T-cell (primary cell): ENCODE measurements around the gene ALDH5A1. TPM values are rescaled to one million over a fixed set of nuclear protein-coding genes. Genes with fewer than 3 reads are reported as not detected.

Experiments used
- ATAC-seq, 4 experiments: fragments of 200-7000 bp in 3 of 4; fragments of 150-1000 bp in 1 of 4; cut with Tn5 transposase; replicated peaks in 1 of 4; 1 replicate in 3 of 4; 2 replicates in 1 of 4; pipeline ENCODE4 v1.10.0; 2021; ENCODE audit warnings: moderate library complexity in 3 of 4, mild to moderate bottlenecking in 2 of 4, moderate number of reproducible peaks in 1 of 4
- CTCF ChIA-PET, 2 donors: fragments of 300-600 bp; sonication (Branson Sonifier 250); formaldehyde crosslinking; loops; one replicate each; lab custom pipeline; 2022; ENCODE audit warnings: antibody characterized with exemption in 2 of 2; lab: Charles Lee
- POLR2A ChIA-PET, 2 donors: fragments of 300-600 bp; sonication (Branson Sonifier 250); formaldehyde crosslinking; loops; one replicate each; lab custom pipeline; 2022; ENCODE audit warnings: antibody characterized with exemption in 2 of 2; lab: Charles Lee
- DNase-seq, 35 experiments: peaks; one replicate each; pipeline versions ENCODE4 v3.0.0 to v3.0.0-alpha.2; 2013 to 2023
- H3K27ac ChIP-seq: one replicate; pipeline ENCODE4 v1.5.1; 2013; ENCODE audit warnings: low read length
- H3K27me3 ChIP-seq, 2 experiments: replicated peaks in 1 of 2; 1 replicate in 1 of 2; 2 replicates in 1 of 2; pipeline versions ENCODE4 v1.6.1 to v1.7.0; 2013; ENCODE audit warnings: low read length in 1 of 2, mixed read lengths in 1 of 2; ENCODE audit not compliant: control insufficient read depth in 2 of 2, insufficient read depth in 2 of 2; ENCODE audit errors: extremely low read depth in 1 of 2
- H3K36me3 ChIP-seq, 2 donors: 1 replicate in 1 of 2; 2 replicates in 1 of 2; pipeline versions ENCODE4 v1.6.1 to v1.7.0; 2013; ENCODE audit warnings: low read length in 1 of 2; ENCODE audit not compliant: control insufficient read depth in 2 of 2, insufficient read depth in 1 of 2; ENCODE audit errors: extremely low read depth in 1 of 2
- H3K4me1 ChIP-seq, 2 experiments: 1 replicate in 1 of 2; 2 replicates in 1 of 2; pipeline versions ENCODE4 v1.6.1 to v1.7.0; 2013; ENCODE audit warnings: low read length in 2 of 2, mixed read lengths in 1 of 2; ENCODE audit not compliant: insufficient read depth in 2 of 2, control insufficient read depth in 1 of 2; ENCODE audit errors: extremely low read depth in 1 of 2
- H3K4me3 ChIP-seq, 2 donors: 1 replicate in 1 of 2; 2 replicates in 1 of 2; pipeline versions ENCODE4 v1.5.1 to v1.7.0; 2013; ENCODE audit warnings: mild to moderate bottlenecking in 2 of 2, low read length in 1 of 2, moderate library complexity in 1 of 2; ENCODE audit not compliant: control insufficient read depth in 1 of 2; ENCODE audit errors: extremely low read depth in 1 of 2
- H3K9me3 ChIP-seq: 2 replicates; pipeline ENCODE4 v1.7.0; 2013
- H3K27ac Mint-ChIP-seq, 2 donors: one replicate each; pipeline ENCODE4 v1.8.0; 2020 to 2021; ENCODE audit warnings: mild to moderate bottlenecking in 2 of 2, mixed read lengths in 2 of 2
- H3K27me3 Mint-ChIP-seq, 2 donors: one replicate each; pipeline ENCODE4 v1.8.0; 2021 to 2022; ENCODE audit warnings: mixed read lengths in 2 of 2
- H3K36me3 Mint-ChIP-seq: one replicate; pipeline ENCODE4 v1.8.0; 2021; ENCODE audit warnings: mixed read lengths
- H3K4me1 Mint-ChIP-seq, 3 donors: one replicate each; pipeline ENCODE4 v1.8.0; 2020 to 2022; ENCODE audit warnings: mixed read lengths in 3 of 3, mild to moderate bottlenecking in 1 of 3
- H3K4me3 Mint-ChIP-seq, 3 donors: one replicate each; pipeline ENCODE4 v1.8.0; 2020 to 2022; ENCODE audit warnings: mild to moderate bottlenecking in 3 of 3, mixed read lengths in 3 of 3, moderate library complexity in 3 of 3
- H3K9me3 Mint-ChIP-seq, 3 donors: one replicate each; pipeline ENCODE4 v1.8.0; 2020 to 2022; ENCODE audit warnings: mixed read lengths in 3 of 3
- WGBS: methylation state at CpG from one replicate; pipeline ENCODE4 v1.1.5; 2013; ENCODE audit warnings: missing lambda C conversion rate; ENCODE audit not compliant: insufficient coverage; 5-methylcytosine and 5-hydroxymethylcytosine counted together
- total RNA-seq, 35 experiments: library from RNA in 6 of 35; stranded (reverse) in 6 of 35; fragments of 120-200 nt in 1 of 35; gene quantifications; one replicate each; pipeline versions ENCODE4 v1.2.1 to v1.2.4 and lab custom pipeline; 2013 to 2026

Gene ALDH5A1
- total RNA-seq, result 10 to 100 TPM in 4 of 5 donors, 1 to 10 TPM in 1; 4.8 to 15.2 (median 11.7) TPM
- total RNA-seq (2013), result 11.4 TPM
- total RNA-seq (lab: John Stamatoyannopoulos, UW), result 4.0 to 50.2 (median 16.6) reads per million in 29 experiments

GRCh38 chr6:24494821-24495795 lies at the start of gene ALDH5A1:
Gene ALDH5A1 (plus strand): TSS chr6:24494969. CDS start chr6:24494997, 28 bp downstream.
- Mint-ChIP-seq H3K36me3 (peaks cover 16% of the 10 kb centered on the region), H3K27ac (peak within 1 kb of the TSS; percentile 86 to 92), H3K9me3 (peaks cover 0 to 10% (median 2%) of the 10 kb centered on the region in 3 donors), H3K27me3 (no peaks in the 10 kb centered on the region), H3K4me3 (peak within 1 kb of the TSS; percentile 81 to 89 (median 84)), H3K4me1 (peaks cover 28 to 46% (median 29%) of the 10 kb centered on the region in 3 donors)
- DNase-seq (peak; percentile 53 to 87 (median 76)), ATAC-seq (peak; percentile 81 to 87 (median 84))
- WGBS, result under 1% methylated on average over 93 of the region's 93 CpGs
- peaks cover 10 to 12% of the 10 kb centered on the region in 2 experiments for H3K4me1 ChIP-seq
- H3K27ac ChIP-seq, result peak within 1 kb of the TSS; percentile 31
- no peaks in the 10 kb centered on the region for H3K9me3 ChIP-seq
- no peaks in the 10 kb centered on the region for H3K36me3 ChIP-seq
- ChIA-PET CTCF (interaction anchor here (0.6 to 1.5 kb wide), 5 partner anchors 18 to 750 kb away, joined by 3 to 6 read pairs (median 3); no protein-coding TSS in a partner anchor), POLR2A (no interaction called here)
- peak within 1 kb of the TSS; percentile 74 to 91 for H3K4me3 ChIP-seq
- H3K27me3 ChIP-seq, result no peaks in the 10 kb centered on the region

- ChIA-PET CTCF (no interaction called here), POLR2A (no interaction called here)
- Mint-ChIP-seq H3K4me1 (no peaks in the 10 kb centered on the region), H3K9me3 (no peaks in the 10 kb centered on the region), H3K27ac (no peak overlapping the region), H3K4me3 (no peak overlapping the region), H3K36me3 (no peaks in the 10 kb centered on the region), H3K27me3 (no peaks in the 10 kb centered on the region)
- no peak overlapping the region for H3K27ac ChIP-seq
- no CpG with 5 or more reads among the region's 4 CpGs for WGBS
- H3K4me1 ChIP-seq, result no peaks in the 10 kb centered on the region
- DNase-seq (no peak), ATAC-seq (no peak)
- H3K36me3 ChIP-seq, result no peaks in the 10 kb centered on the region
- peaks cover 0 to 3% of the 10 kb centered on the region in 2 experiments for H3K27me3 ChIP-seq
- no peaks in the 10 kb centered on the region for H3K9me3 ChIP-seq
- no peak overlapping the region for H3K4me3 ChIP-seq
Observed at GRCh38 chr6:24445704-24446103, 49.1 kb upstream of the ALDH5A1 start.

GRCh38 chr6:24446670-24447069 lies 48.1 kb upstream of the ALDH5A1 start:
- DNase-seq, result no peak
- Mint-ChIP-seq H3K4me3 (no peak overlapping the region), H3K9me3 (no peaks in the 10 kb centered on the region), H3K36me3 (no peaks in the 10 kb centered on the region), H3K27ac (no peak overlapping the region), H3K27me3 (no peaks in the 10 kb centered on the region), H3K4me1 (no peaks in the 10 kb centered on the region)
- Histone ChIP-seq H3K36me3 (no peaks in the 10 kb centered on the region), H3K27me3 (peaks cover 0 to 3% of the 10 kb centered on the region in 2 experiments), H3K27ac (no peak overlapping the region), H3K4me1 (no peaks in the 10 kb centered on the region), H3K9me3 (no peaks in the 10 kb centered on the region), H3K4me3 (no peak overlapping the region)
- no peak for ATAC-seq
- ChIA-PET CTCF (interaction anchor here in 1 of 2 donors (0.7 kb wide), 1 partner anchor 1098 kb away, joined by 4 read pairs; no protein-coding TSS in a partner anchor), POLR2A (no interaction called here)
- WGBS, result 90% methylated on average over 2 of the region's 7 CpGs

GRCh38 chr6:24448396-24448795 lies 46.4 kb upstream of the ALDH5A1 start:
- H3K27ac ChIP-seq, result no peak overlapping the region
- H3K9me3 ChIP-seq, result no peaks in the 10 kb centered on the region
- no peaks in the 10 kb centered on the region for H3K36me3 Mint-ChIP-seq
- no peaks in the 10 kb centered on the region for H3K4me1 Mint-ChIP-seq
- WGBS, result 82% methylated on average over 1 of the region's 4 CpGs
- H3K4me3 Mint-ChIP-seq, result no peak overlapping the region
- no peaks in the 10 kb centered on the region for H3K4me1 ChIP-seq
- ChIA-PET POLR2A (no interaction called here), CTCF (no interaction called here)
- ATAC-seq, result no peak
- no peaks in the 10 kb centered on the region for H3K9me3 Mint-ChIP-seq
- H3K27me3 ChIP-seq, result peaks cover 0 to 3% of the 10 kb centered on the region in 2 experiments
- H3K36me3 ChIP-seq, result no peaks in the 10 kb centered on the region
- no peak overlapping the region for H3K4me3 ChIP-seq
- H3K27me3 Mint-ChIP-seq, result no peaks in the 10 kb centered on the region
- H3K27ac Mint-ChIP-seq, result no peak overlapping the region
- DNase-seq, result no peak

- H3K4me1 Mint-ChIP-seq, result no peaks in the 10 kb centered on the region
Observed at GRCh38 chr6:24448828-24449525, 45.8 kb upstream of the ALDH5A1 start.

More at GRCh38 chr6:24448828-24449525, 45.8 kb upstream of the ALDH5A1 start:
- Mint-ChIP-seq H3K4me3 (no peak overlapping the region), H3K27ac (no peak overlapping the region), H3K27me3 (no peaks in the 10 kb centered on the region), H3K9me3 (no peaks in the 10 kb centered on the region), H3K36me3 (no peaks in the 10 kb centered on the region)
- H3K9me3 ChIP-seq, result no peaks in the 10 kb centered on the region
- DNase-seq, result no peak
- POLR2A ChIA-PET, result no interaction called here
- H3K27ac ChIP-seq, result no peak overlapping the region
- H3K4me3 ChIP-seq, result no peak overlapping the region
- peaks cover 0 to 3% of the 10 kb centered on the region in 2 experiments for H3K27me3 ChIP-seq
- no peak for ATAC-seq
- 73% methylated on average over 9 of the region's 9 CpGs for WGBS
- no peaks in the 10 kb centered on the region for H3K4me1 ChIP-seq
- CTCF ChIA-PET, result no interaction called here
- H3K36me3 ChIP-seq, result no peaks in the 10 kb centered on the region
